ENCODE data around the gene TSC22D2. TPM values are rescaled to one million over a fixed set of nuclear protein-coding genes. Genes with fewer than 3 reads are reported as not detected.

Gene TSC22D2
- total and polyA plus RNA-seq, 2 donors (not counting 3 experiments of a cell fraction or from before 2014, with no cell fraction given) = 7.6 to 43.9 TPM

- Histone ChIP-seq H3K4me3 (replicated peaks in 1 of 3; ENCODE audit: insufficient read depth in 1 of 3, low read depth in 1 of 3, low read length in 3 of 3) (no peak overlapping the region), H3K9ac (replicated peaks; ENCODE audit: extremely low read depth, insufficient read depth, low read length) (no peak overlapping the region), H3K4me2 (ENCODE audit: insufficient read depth, low read length) (no peak overlapping the region), H3K4me1 (ENCODE audit: control insufficient read depth, extremely low read depth, insufficient read depth, low read length) (peaks cover 8% of the 10 kb centered on the region), H3K27me3 (ENCODE audit: control insufficient read depth in 2 of 2, insufficient read depth in 2 of 2, low read length in 2 of 2) (no peaks in the 10 kb centered on the region), H3K79me2 (ENCODE audit: control insufficient read depth, insufficient read depth, low read length) (no peaks in the 10 kb centered on the region), H3K9me1 (replicated peaks; ENCODE audit: control insufficient read depth, extremely low read depth, insufficient read depth, low read length) (no peaks in the 10 kb centered on the region), H2AFZ (ENCODE audit: low read depth, low read length) (no peak overlapping the region), H3K9me3 (replicated peaks; ENCODE audit: control insufficient read depth, insufficient read depth, low read length) (no peaks in the 10 kb centered on the region), H3K36me3 (ENCODE audit: control insufficient read depth in 2 of 2, extremely low read depth in 1 of 2, insufficient read depth in 2 of 2, low read length in 2 of 2) (no peaks in the 10 kb centered on the region), H3K27ac (ENCODE audit: insufficient read depth, low read depth, low read length) (no peak overlapping the region), H4K20me1 (replicated peaks; ENCODE audit: control insufficient read depth, extremely low read depth, insufficient read depth, low read length) (no peaks in the 10 kb centered on the region)
- TF ChIP-seq, protein P1, sequence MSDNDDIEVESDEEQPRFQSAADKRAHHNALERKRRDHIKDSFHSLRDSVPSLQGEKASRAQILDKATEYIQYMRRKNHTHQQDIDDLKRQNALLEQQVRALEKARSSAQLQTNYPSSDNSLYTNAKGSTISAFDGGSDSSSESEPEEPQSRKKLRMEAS (IDR thresholded peaks at IDR 0.05; ENCODE audit: insufficient read depth, insufficient read length) = no peak
- TF ChIP-seq JUN (IDR thresholded peaks at IDR 0.05; ENCODE audit: borderline replicate concordance, insufficient read depth, insufficient read length, low read depth) (no peak), MYC (IDR thresholded peaks at IDR 0.05; ENCODE audit: low read depth, low read length) (no peak), GATA2 (IDR thresholded peaks at IDR 0.05; ENCODE audit: insufficient read depth, insufficient read length, low read depth, low read length) (no peak), POLR2A (IDR thresholded peaks at IDR 0.05; ENCODE audit: low read depth, low read length) (no peak), POLR2AphosphoS5 (IDR thresholded peaks at IDR 0.05; ENCODE audit: insufficient read depth, low read depth, low read length) (no peak), EZH2 (IDR thresholded peaks at IDR 0.05; ENCODE audit: borderline replicate concordance, low read depth, low read length, severe bottlenecking) (no peak), FOS (IDR thresholded peaks at IDR 0.05; ENCODE audit: borderline replicate concordance, insufficient read depth, low read length) (no peak), CTCF (IDR thresholded peaks at IDR 0.05; ENCODE audit: extremely low read depth in 1 of 2, insufficient read depth in 1 of 2, low read depth in 1 of 2, low read length in 2 of 2) (no peak)
- ChIA-PET POLR2A (interaction anchor here (1.0 kb wide), 1 partner anchor 74 kb away, joined by 4 read pairs; no protein-coding TSS in a partner anchor), CTCF (no interaction called here)
- intact Hi-C loops (cut with micrococcal nuclease) = no loop called here
- no TSS peak for BruUV-seq (replicated peaks)
- dilution Hi-C loops (cut with MboI; ENCODE audit: extremely low pct_ligation_motif_present, low sequenced_read_pairs) = no loop called here
- DNase-seq (ENCODE audit: low read depth, low spot score) (no peak), FAIRE-seq (no peak)
Observed at GRCh38 chr3:150483226-150483625, 75.1 kb downstream of the TSC22D2 start.

Measured in endothelial cell of umbilical vein (primary cell).